ENCODE results near the gene NAALADL1. TPM values are rescaled to one million over a fixed set of nuclear protein-coding genes. Genes with fewer than 3 reads are reported as not detected.

The NAALADL1 gene
- total RNA-seq, 4 donors from 2014 or later: 2.9 to 26.3 (median 16.4) TPM

DNA sequence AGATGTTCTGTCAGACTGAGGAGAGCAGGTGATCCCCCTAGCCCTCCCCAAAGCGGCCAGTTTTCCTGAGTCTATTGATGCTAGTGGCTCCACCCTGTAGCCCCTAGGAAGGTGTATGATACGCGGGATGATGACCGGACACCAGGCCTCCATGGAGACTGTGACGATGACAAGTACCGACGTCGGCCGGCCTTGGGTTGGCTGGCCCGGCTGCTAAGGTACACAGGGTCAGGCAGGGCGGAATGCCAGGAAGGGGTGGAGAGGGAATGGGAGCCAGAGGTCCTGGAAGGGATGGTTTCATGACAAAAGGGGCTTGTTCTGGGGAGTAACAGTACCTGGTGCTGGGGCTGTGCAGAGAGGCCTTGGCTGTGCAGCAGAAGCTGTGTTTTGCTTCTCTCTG is 28.9 kb upstream of the NAALADL1 start:
- TF ChIP-seq, protein P1, sequence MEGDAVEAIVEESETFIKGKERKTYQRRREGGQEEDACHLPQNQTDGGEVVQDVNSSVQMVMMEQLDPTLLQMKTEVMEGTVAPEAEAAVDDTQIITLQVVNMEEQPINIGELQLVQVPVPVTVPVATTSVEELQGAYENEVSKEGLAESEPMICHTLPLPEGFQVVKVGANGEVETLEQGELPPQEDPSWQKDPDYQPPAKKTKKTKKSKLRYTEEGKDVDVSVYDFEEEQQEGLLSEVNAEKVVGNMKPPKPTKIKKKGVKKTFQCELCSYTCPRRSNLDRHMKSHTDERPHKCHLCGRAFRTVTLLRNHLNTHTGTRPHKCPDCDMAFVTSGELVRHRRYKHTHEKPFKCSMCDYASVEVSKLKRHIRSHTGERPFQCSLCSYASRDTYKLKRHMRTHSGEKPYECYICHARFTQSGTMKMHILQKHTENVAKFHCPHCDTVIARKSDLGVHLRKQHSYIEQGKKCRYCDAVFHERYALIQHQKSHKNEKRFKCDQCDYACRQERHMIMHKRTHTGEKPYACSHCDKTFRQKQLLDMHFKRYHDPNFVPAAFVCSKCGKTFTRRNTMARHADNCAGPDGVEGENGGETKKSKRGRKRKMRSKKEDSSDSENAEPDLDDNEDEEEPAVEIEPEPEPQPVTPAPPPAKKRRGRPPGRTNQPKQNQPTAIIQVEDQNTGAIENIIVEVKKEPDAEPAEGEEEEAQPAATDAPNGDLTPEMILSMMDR (IDR thresholded peaks at IDR 0.05; ENCODE audit: low read depth): no peak

DNA sequence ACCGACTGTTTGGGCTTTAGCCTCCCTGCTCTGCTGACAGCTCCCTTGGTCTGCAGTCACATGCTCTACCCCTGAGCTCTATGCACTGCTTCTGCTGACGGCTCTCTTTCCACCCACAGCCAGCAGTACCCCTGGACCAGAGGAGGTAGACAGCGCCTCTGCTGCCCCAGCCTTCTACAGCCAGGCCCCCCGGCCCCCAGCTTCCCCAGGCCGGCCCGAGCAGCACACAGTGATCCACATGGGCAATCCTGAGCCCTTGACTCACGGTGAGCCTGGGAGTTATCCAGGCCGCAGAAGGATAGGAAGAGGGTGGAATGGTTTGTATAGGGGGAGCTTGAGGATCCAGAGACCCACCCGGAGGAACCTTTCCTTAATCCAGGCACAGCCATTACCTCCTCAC is 28.5 kb upstream of the NAALADL1 start:
- TF ChIP-seq, protein P1 (IDR thresholded peaks at IDR 0.05; ENCODE audit: low read depth): no peak

DNA sequence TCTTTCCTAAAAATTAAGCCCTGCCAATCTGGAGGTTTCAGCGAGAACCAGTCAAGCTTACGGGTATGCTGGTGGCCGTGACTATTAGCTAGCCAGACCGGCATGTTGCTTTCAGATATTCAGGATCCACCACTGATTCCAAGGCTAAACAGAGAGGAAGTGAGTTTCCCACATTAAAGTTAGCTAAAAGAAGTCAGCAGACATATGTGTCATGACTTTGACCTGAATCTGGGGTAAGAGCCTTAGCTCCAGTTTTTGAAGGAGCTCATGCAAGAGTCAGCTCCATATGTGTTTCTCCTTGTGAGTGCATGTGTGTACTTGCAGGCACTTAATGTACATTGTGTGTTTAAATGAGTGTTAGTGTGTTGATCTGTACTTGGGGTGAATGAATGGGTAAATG is 27.1 kb upstream of the NAALADL1 start:
- TF ChIP-seq, protein P1 (IDR thresholded peaks at IDR 0.05; ENCODE audit: low read depth): no peak

DNA sequence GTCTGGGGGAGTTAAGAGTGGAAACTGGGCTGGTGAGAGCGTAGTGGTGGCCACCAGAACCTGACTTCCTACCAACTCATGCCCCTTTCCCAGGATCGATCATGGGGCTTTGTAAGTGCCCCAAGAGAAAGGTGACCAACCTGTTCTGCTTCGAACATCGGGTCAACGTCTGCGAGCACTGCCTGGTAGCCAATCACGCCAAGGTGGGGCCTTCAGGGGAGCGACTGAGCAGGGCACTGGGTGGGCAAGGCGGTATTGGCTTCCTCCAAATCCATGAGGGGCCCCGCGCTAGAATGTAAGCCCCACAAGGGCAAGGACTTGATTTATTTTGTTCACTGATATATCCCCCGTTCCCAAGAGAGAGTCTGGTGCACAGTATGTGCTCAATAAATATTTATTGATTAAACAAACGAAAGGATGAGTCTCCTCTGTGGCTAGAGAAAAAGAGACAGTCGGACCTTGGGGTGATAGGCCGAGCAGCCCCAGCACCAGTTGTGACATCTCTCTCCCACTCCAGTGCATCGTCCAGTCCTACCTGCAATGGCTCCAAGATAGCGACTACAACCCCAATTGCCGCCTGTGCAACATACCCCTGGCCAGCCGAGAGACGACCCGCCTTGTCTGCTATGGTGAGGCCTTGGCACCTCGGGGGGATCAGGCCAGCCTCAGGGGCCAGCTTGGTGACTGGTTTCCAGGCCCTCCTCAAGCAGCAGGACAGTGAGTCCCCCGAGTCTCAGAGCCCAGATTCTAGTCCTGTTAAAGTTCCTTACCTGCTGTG is 26.4 kb upstream of the NAALADL1 start:
- TF ChIP-seq, protein P1 (IDR thresholded peaks at IDR 0.05; ENCODE audit: low read depth): no peak

DNA sequence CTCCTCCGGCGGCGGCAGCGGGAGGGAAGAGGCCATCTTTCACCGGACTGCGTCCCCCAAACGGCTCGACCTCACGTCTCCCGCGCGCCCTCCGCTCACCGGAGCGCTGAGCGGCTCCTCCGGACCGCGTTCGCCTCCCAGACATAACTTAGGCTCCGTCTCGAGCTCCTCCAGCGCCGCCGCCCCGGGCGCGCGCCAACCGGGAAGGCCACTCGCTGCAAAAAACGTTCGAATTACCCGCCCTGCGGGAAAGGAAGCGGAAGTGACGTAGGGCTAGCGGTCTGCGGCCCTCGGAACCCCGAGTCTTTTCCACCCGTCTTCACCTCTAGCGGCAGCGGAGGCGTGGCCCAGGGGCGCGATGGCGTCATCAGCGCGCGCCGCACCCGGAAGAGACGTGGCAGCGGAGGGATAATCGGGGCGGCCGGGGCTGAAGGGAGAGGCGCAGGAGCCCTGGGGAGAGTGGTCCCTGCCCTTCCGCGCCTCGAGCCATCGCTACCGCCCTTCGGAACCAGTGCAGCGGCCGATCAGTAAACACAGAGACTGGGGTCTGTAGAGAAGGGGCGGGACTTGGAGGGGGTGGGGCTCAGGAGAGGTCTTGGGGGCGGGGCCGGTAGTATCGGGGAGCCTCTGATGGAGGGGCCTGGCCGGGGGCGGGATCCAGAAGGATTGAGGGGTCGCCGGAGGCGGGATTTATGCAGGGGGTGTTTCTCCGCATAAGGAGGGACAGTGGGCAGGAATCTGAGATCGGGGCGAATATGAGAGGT is 25.7 kb upstream of the NAALADL1 start, which contains the start of the genes CDCA5 and ZFPL1:
Gene CDCA5, minus strand, starts transcription at position 207 of the 764 bp plus-strand sequence. Its CDS starts 62 bp downstream, at position 145.
Gene ZFPL1, plus strand, starts transcription at position 389 of the 764 bp plus-strand sequence. CDS start 477 bp downstream, outside the sequence.
- TF ChIP-seq, protein P1 (IDR thresholded peaks at IDR 0.05; ENCODE audit: low read depth): no peak

DNA sequence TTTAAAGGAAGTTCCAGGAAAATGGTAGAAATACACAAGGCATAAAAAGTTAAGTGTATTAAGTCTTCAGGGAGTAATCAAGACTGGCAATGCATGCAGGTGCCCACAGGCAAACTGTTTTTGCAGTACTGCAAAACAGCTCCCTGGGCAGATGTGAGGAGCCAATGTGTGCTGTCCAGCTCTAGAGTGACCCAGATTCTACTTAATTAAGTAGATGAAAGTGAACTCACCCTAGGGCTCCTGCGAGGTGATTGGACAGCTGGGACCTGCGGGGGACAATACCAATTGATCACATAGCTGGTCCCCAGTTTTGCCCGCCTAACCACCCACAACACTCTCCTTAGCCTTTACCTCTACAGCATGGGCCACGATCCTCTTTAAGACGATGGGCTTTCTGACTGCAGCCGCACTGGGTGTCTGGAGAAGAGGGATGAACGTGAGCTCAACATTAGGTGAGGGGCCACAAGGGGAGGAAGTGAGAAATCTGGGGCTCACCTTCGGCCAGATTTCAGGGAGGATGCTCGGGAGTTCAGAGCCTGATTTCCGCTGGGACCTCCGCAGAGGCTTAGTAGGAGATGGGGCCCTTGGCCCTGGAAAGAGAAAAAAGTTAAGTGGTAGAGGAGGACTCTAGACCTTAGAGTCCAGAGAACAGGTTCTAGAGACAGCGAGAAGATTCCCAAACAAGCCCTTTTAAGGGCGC is 24.9 kb upstream of the NAALADL1 start:
- TF ChIP-seq, protein P1 (IDR thresholded peaks at IDR 0.05; ENCODE audit: low read depth): no peak
